OCI-LY1 (cell line): ENCODE results near the gene ACVR1.

ENCODE experiments used
- CTCF ChIP-seq: fragments of 200-600 bp; sonication (generic), shearing (Covaris generic); IDR thresholded peaks from 2 replicates; pipeline ENCODE4 v1.5.1; 2017; ENCODE audit warnings: mild to moderate bottlenecking, antibody characterized with exemption, low read length, moderate library complexity, mixed read lengths
- EZH2 ChIP-seq: fragments of 200-600 bp; sonication (generic), shearing (Covaris generic); IDR thresholded peaks from 2 replicates; pipeline ENCODE4 v1.8.0; 2017; ENCODE audit warnings: borderline replicate concordance, mixed run types, mild to moderate bottlenecking, antibody characterized with exemption, low read length, moderate library complexity, mixed read lengths

DNA sequence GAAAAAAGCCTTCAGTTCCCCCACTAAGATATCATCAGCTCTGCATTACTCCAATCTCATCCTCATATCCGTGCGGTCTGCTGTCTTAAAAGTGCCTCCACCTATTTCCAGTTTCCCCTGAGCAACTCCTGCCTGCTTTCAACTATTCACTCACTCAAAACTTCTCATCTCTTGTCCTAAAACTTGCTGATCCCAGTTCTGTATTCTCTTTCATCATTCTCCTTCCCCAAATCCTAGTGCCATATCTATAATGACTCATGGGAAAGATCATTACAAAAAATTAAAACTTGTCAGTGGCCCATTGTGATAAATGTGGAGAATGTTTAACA is 20.0 kb downstream of the ACVR1 start:
- TF ChIP-seq CTCF, result no peak
- TF ChIP-seq EZH2, result no peak
